H54 (cell line): ENCODE data around the gene SERPINB1.

ENCODE experiments used
- DNase-seq: peaks from one replicate; pipeline ENCODE4 v3.0.0; 2011; ENCODE audit warnings: low spot score, mixed read lengths; ENCODE audit not compliant: insufficient read length
- FAIRE-seq: peaks from 3 replicates; lab custom pipeline; 2011; peaks lifted over from hg19 to GRCh38; lab: Jason Lieb, UNC
- POLR2A ChIP-seq: IDR thresholded peaks from 2 replicates; pipeline ENCODE4 v1.6.1; 2011; ENCODE audit warnings: low read depth, mild to moderate bottlenecking, low read length

The SERPINB1 gene

DNA sequence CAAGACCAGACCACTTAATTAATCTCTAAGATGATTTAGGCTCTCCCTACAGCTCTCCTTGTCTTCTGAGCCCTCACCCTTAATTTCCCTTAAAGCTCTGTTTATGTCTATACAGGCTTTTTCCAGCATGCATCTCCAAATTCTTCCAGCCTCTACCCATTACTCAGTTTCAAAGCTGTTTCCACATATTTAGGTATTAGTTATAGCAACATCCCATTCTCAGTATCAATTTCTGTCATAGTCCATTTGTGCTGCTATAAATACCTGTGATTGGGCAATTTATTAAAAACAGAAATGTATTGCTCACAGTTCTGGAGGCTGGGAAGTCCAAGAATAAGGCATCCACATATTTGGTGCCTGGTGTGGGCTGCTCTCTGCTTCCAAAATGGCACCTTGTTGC lies 2.3 kb upstream of the SERPINB1 start:
- FAIRE-seq (no peak), DNase-seq (no peak)
- no peak for TF ChIP-seq POLR2A

DNA sequence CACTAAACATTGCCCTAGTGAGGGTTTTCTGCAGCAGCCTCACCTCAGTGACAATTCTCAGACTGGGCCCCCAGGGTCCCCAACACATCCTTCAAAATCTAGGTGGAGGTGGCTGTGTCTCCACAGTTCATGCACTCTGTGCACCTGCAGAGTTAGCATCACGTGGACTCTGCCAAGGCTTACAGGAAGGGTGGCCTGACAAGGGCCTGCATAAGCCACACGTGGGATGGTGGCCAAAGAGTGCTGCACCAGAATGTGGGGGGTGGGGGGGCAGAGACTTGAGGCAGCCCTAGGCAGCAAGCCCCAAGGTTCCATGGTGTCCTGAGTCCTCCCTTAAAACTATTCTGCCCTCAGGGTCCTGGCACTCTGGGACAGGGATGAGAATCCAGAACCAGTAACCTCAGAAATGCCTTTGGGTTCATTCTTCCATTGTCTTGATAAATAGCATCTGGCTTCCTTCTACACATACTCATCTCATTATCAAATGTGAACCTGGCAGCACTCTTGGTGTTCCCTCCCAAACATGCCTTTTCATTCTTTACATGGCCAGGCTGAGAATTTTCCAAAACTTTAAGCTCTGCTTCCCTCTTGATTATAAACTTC lies 1.6 kb upstream of the SERPINB1 start:
- no peak for DNase-seq
- no peak for TF ChIP-seq POLR2A
- FAIRE-seq, result no peak

DNA sequence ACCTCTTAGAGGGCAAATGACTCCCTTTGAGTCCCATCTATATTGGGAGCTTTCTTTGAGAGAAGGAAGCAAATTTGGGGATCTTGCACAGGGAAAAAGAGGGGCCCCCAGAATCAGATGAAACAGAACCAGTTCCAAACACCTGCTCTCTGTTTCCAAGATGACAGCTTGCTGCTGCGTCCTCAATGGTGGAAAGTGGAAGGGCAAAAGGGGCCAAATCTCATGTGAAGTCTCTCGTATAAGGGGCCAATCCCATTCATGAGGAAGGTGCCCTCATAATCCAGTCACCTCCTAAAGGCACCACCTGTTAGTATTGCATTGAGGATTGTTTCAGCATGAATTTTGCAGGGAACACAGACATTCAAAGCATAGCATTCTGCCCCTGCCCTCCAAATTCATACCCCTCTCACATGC lies 483 bp upstream of the SERPINB1 start:
- TF ChIP-seq POLR2A, result no peak
- DNase-seq, result no peak
- FAIRE-seq, result no peak

DNA sequence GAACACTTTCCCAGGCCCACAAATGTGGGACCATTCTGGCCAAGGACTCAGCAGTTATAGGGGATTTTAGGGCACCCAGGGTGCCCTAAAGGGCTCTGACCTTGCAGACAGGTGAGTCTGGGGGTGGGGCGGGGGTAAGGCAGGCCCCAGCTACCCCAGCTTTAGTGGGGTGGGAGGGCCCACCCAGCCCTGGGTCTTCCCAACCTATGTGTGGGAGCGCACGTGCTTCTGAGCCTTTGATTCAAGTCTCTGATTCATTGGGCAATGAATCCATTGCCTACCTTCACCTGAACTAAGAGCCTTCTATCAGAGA lies 958 bp downstream of the SERPINB1 start:
- DNase-seq (no peak), FAIRE-seq (no peak)
- TF ChIP-seq POLR2A, result no peak

DNA sequence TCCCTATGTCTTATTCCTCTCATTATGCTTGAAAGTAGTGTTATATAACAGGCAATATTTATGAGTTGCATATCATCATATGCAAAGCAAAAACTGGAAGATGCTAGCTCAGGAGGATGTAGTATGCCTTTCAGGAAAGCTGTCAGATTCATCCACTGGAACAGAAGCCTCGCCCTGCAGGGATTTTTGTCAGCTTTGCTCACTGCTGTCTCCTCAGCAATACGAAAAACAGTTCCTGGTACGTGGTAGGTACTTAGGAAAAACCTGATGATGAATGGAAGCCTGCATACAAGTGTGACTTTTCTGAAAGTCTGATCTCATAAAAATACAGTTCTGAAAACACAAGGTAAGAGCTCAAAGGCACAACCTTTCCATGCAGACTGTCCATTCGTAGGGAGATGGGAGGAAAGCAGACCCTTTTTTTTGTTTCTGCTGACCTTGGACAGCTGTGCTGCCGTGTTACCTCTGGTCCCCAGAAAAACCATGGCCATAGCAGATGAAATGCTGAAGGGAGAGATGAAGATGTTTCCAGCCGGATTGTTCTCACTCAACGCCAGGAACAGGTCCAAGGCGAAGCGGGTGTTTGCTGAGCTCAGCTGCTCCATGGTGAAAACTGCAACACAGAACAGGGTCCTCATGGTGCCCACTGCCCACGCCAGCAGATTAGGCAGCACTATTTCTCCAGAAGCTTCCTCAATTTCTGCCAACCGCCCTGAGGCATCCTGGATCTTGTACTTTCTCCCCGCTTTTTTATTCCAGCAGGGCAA lies 1.5 kb downstream of the SERPINB1 start:
- FAIRE-seq (no peak), DNase-seq (no peak)
- no peak for TF ChIP-seq POLR2A

- peak; percentile 79 for FAIRE-seq
- DNase-seq, result no peak
- no peak for TF ChIP-seq POLR2A
Observed at GRCh38 chr6:2839195-2839981, 2.3 kb downstream of the SERPINB1 start.

DNA sequence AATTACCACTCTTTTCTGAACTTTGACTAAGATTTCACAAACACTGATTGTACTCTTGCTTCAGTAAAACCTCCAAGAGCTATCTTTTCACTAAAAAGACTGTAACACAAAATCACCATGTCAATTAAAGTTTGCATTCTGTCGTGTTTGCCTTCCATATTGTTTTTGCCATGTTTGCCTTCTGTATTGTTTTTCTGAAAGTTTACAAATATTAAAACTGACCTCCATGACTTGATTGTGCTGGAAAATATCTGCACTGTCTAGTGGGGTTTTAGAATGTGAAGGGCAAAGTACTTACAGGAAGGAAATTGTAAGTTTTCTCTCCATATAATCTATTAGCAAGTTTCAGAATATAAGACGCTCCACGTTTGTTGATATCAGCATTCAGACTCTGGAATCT lies 3.4 kb downstream of the SERPINB1 start:
- FAIRE-seq, result no peak

GRCh38 chr6:2834262-2834661 lies 7.4 kb downstream of the SERPINB1 start:
- no peak for TF ChIP-seq POLR2A
- FAIRE-seq (no peak), DNase-seq (no peak)

More for the DNA sequence above, 3.4 kb downstream of the SERPINB1 start:
- no peak for DNase-seq
- TF ChIP-seq POLR2A, result no peak

DNA sequence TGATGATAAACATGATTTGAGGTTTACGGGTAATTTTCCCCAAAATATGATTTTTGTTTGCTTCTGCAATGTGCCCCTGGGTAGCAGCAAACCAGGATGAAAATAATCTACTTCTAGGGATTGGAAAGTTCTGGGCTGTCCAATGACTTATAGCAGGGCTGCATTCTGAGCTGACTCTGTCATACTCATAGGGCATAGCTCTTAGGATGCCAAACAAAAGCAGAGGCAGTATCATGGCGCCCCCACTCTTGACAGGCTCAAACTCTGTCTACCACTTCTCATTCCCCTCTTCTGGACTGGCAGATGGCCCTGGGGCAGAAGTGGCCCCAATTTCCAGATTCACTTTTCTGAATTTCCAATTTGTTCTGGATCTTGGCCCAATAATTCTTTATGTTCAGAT lies 10.3 kb downstream of the SERPINB1 start:
- FAIRE-seq (no peak), DNase-seq (no peak)
- TF ChIP-seq POLR2A, result no peak

DNA sequence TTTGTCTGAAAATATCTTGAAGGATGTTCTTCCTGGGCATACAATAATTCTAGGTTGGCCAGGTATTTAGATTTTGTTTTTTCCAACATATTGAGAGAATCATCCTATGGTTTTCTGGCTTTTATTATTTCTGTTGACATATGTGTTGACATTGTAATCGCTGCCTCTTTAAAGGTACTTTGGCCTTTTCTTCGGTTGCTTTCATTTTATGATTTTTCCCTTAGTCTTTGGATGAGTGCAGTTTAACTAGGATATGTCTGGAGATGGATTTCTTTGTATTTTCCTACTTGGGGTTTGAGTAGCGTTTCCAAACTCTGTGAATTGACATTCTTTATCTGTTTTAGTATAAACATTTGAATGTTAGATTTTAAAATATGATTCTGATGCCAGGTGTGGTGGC lies 11.5 kb downstream of the SERPINB1 start:
- no peak for TF ChIP-seq POLR2A
- DNase-seq, result no peak
- FAIRE-seq, result no peak

DNA sequence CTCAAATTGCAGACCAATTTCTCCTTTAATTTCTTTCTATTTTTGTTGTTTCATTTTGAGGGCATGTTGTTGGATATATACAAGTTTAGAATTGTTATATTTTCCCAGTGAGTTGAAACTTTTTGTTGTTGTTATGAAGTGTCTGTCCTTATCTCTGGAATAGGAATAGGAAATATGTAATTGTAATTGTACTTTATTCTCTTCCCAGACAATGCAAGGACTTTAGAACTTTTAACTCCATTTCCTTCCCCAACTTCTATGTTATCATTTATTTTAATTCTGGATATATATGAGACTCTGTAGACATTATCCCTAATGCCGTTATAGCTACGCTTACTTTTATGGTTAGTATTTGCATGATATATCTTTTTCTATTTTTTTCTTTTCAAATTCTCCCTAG lies 12.4 kb downstream of the SERPINB1 start:
- FAIRE-seq (no peak), DNase-seq (no peak)
- TF ChIP-seq POLR2A, result no peak

GRCh38 chr6:2828629-2829028 lies 13.0 kb downstream of the SERPINB1 start:
- TF ChIP-seq POLR2A, result no peak
- FAIRE-seq (no peak), DNase-seq (no peak)

DNA sequence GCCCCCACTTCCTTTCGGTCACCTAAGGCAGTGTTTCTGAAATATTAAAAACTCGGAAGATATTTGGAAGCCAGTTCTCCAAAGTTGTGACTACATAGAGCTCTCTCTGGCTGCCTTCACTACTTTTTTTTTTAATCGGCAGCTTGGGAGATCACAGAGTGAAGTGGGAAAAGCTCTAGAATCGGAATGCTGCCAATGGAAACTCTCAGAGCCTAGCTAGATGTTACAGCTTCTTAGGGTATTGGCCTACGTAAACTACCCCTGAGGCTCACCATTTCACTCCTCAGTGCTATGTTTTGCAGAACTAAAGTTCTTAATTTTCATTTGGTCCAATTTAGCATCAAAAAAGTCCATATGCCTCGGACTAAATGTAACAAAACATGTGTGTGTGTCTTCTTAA lies 14.5 kb downstream of the SERPINB1 start:
- DNase-seq (no peak), FAIRE-seq (no peak)
- TF ChIP-seq POLR2A, result no peak

DNA sequence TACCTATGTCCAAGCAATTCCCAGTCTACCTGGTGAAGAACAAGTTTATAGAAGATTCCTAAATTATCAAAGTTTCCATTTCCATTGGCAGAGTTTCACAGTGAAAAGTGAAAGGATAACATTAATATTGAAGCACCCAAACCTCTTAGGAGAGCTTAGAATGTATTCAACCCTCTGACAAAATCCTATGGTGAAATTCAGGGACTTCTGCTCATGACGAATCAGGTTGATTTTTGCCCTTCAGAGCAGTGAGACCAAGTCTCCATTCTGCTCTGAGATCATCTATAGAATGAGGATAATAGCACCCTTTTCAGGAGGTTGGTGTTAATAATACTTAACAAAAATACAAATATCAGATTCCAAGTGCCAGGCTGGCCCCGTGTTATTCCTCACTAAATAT lies 15.5 kb downstream of the SERPINB1 start:
- FAIRE-seq, result no peak
- TF ChIP-seq POLR2A, result no peak
- no peak for DNase-seq

- no peak for FAIRE-seq
- no peak for TF ChIP-seq POLR2A
- DNase-seq, result no peak
Observed at GRCh38 chr6:2823104-2823850, 18.4 kb downstream of the SERPINB1 start.
